Neural progenitor cell (in vitro differentiated cells): ENCODE measurements around the gene KRTAP12-2. TPM values are rescaled to one million over a fixed set of nuclear protein-coding genes. Genes with fewer than 3 reads are reported as not detected.
A peak's percentile ranks its signal among the peaks of the same experiment; 100 is the strongest.

Experiments used
- DNase-seq: peaks from one replicate; pipeline ENCODE4 v3.0.0-alpha.2; 2016; ENCODE audit warnings: low spot score
- H2AFZ ChIP-seq: fragments of 200-600 bp; sonication (generic); replicated peaks from 2 replicates; pipeline ENCODE4 v1.6.1; 2016; ENCODE audit warnings: antibody characterized with exemption
- H3F3A ChIP-seq: fragments of 200-600 bp; sonication (generic); 2 replicates; pipeline ENCODE4 v1.6.1; 2016; ENCODE audit warnings: antibody characterized with exemption, low read depth
- H3K27ac ChIP-seq: fragments of 200-600 bp; sonication (generic); 2 replicates; pipeline ENCODE4 v1.5.1; 2016; ENCODE audit warnings: mild to moderate bottlenecking
- H3K27me3 ChIP-seq: fragments of 200-600 bp; sonication (generic); 2 replicates; pipeline ENCODE4 v1.6.1; 2016; ENCODE audit warnings: mild to moderate bottlenecking, moderate library complexity
- H3K36me3 ChIP-seq: fragments of 200-600 bp; sonication (generic); 2 replicates; pipeline ENCODE4 v1.5.1; 2016
- H3K4me1 ChIP-seq: fragments of 200-600 bp; sonication (generic); 2 replicates; pipeline ENCODE4 v1.6.1; 2016; ENCODE audit warnings: mixed run types
- H3K4me2 ChIP-seq: fragments of 200-600 bp; sonication (generic); 2 replicates; pipeline ENCODE4 v1.6.1; 2016
- H3K4me3 ChIP-seq: fragments of 200-600 bp; sonication (generic); 2 replicates; pipeline ENCODE4 v1.5.1; 2016
- H3K79me2 ChIP-seq: fragments of 200-600 bp; sonication (generic); 2 replicates; pipeline ENCODE4 v1.6.1; 2016; ENCODE audit warnings: low read depth
- H3K9ac ChIP-seq: fragments of 200-600 bp; sonication (generic); 2 replicates; pipeline ENCODE4 v1.6.1; 2016
- H3K9me3 ChIP-seq: fragments of 200-600 bp; sonication (generic); 2 replicates; pipeline ENCODE4 v1.5.1; 2016; ENCODE audit warnings: low read depth
- H4K20me1 ChIP-seq: fragments of 200-600 bp; sonication (generic); 2 replicates; pipeline ENCODE4 v1.6.1; 2016; ENCODE audit warnings: low read depth
- H3K27ac Mint-ChIP-seq: 3 replicates; pipeline ENCODE4 v1.8.0; 2021; ENCODE audit warnings: mixed read lengths
- H3K27me3 Mint-ChIP-seq: 2 replicates; pipeline ENCODE4 v1.8.0; 2022; ENCODE audit warnings: low read depth, mild to moderate bottlenecking, inconsistent platforms, moderate library complexity, mixed read lengths; ENCODE audit not compliant: insufficient read depth
- H3K36me3 Mint-ChIP-seq: 3 replicates; pipeline ENCODE4 v1.8.0; 2021; ENCODE audit warnings: mixed read lengths
- H3K4me1 Mint-ChIP-seq: 3 replicates; pipeline ENCODE4 v1.8.0; 2021; ENCODE audit warnings: mixed read lengths
- H3K4me3 Mint-ChIP-seq: 3 replicates; pipeline ENCODE4 v1.8.0; 2021; ENCODE audit warnings: mild to moderate bottlenecking, moderate library complexity, mixed read lengths
- H3K9me3 Mint-ChIP-seq: 3 replicates; pipeline ENCODE4 v1.8.0; 2020; ENCODE audit warnings: mixed read lengths
- CTCF ChIP-seq: fragments of 200-600 bp; sonication (generic); IDR thresholded peaks from 2 replicates; pipeline ENCODE4 v1.5.1; 2017; ENCODE audit warnings: antibody characterized with exemption, mild to moderate bottlenecking
- EZH2 ChIP-seq: fragments of 200-600 bp; sonication (generic); IDR thresholded peaks from 2 replicates; pipeline ENCODE4 v1.6.1; 2017; ENCODE audit warnings: antibody characterized with exemption, mild to moderate bottlenecking, moderate library complexity
- EZH2phosphoT487 ChIP-seq: fragments of 200-600 bp; sonication (generic); IDR thresholded peaks from 2 replicates; pipeline ENCODE4 v1.6.1; 2017; ENCODE audit warnings: antibody characterized with exemption
- total RNA-seq: library from RNA; depleted of rRNA; stranded (reverse); fragments of >200 nt; gene quantifications from 2 replicates; pipeline ENCODE4 v1.2.3, GENCODE V29; 2015; ENCODE audit warnings: low replicate concordance

The KRTAP12-2 gene
- total RNA-seq, 1 donor from 2014 or later = not detected

DNA sequence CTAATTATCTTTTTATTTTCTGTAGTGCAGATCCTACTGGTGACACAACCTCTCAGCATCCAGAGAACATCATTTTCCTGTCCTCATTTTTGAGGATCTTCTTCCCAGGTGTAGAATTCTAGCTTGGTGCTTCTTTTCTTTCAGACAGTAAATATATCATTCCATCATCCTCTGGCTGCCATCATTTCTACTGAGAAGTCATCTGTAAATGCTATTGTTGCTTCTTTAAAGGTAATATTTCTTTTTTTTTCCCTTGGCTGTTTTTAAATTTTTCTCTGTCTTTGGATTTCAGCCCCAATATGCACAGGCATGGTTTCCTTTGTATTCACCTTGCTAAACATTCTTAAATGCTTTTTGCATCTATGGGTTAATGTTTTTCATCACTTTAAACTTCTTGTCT is 43.2 kb downstream of the KRTAP12-2 start:
- H3K36me3 Mint-ChIP-seq = no peaks in the 10 kb centered on the region
- DNase-seq = no peak
- no peaks in the 10 kb centered on the region for H3K36me3 ChIP-seq
- TF ChIP-seq EZH2 = no peak
- no peak for TF ChIP-seq CTCF
- no peak for TF ChIP-seq EZH2phosphoT487
- H3K4me2 ChIP-seq = no peak overlapping the region
- no peak overlapping the region for H2AFZ ChIP-seq
- H3K27ac ChIP-seq = no peak overlapping the region
- no peak overlapping the region for H3K4me3 Mint-ChIP-seq
- H3K9ac ChIP-seq = no peak overlapping the region
- peaks cover 46% of the 10 kb centered on the region for H3K9me3 Mint-ChIP-seq
- no peaks in the 10 kb centered on the region for H4K20me1 ChIP-seq
- no peaks in the 10 kb centered on the region for H3K79me2 ChIP-seq
- H3K27me3 Mint-ChIP-seq = peaks cover 3% of the 10 kb centered on the region
- no peaks in the 10 kb centered on the region for H3K4me1 Mint-ChIP-seq
- peaks cover 13% of the 10 kb centered on the region for H3K9me3 ChIP-seq
- H3K4me3 ChIP-seq = no peak overlapping the region
- no peaks in the 10 kb centered on the region for H3K27me3 ChIP-seq
- no peaks in the 10 kb centered on the region for H3K4me1 ChIP-seq
- H3K27ac Mint-ChIP-seq = no peak overlapping the region
- H3F3A ChIP-seq = no peaks in the 10 kb centered on the region

- Mint-ChIP-seq H3K27me3 (peaks cover 2% of the 10 kb centered on the region), H3K4me3 (no peak overlapping the region), H3K9me3 (peaks cover 49% of the 10 kb centered on the region), H3K36me3 (no peaks in the 10 kb centered on the region), H3K4me1 (no peaks in the 10 kb centered on the region), H3K27ac (no peak overlapping the region)
- TF ChIP-seq EZH2 (no peak), EZH2phosphoT487 (no peak), CTCF (no peak)
- Histone ChIP-seq H3K4me2 (no peak overlapping the region), H3K4me1 (peaks cover 5% of the 10 kb centered on the region), H3K27me3 (no peaks in the 10 kb centered on the region), H3K4me3 (no peak overlapping the region), H4K20me1 (no peaks in the 10 kb centered on the region), H3F3A (no peaks in the 10 kb centered on the region), H3K27ac (no peak overlapping the region), H3K9ac (no peak overlapping the region), H3K9me3 (peaks cover 13% of the 10 kb centered on the region), H3K79me2 (no peaks in the 10 kb centered on the region), H2AFZ (no peak overlapping the region), H3K36me3 (no peaks in the 10 kb centered on the region)
- DNase-seq = no peak
These were observed 46.8 kb downstream of the KRTAP12-2 start for GRCh38 chr21:44619886-44620285.

DNA sequence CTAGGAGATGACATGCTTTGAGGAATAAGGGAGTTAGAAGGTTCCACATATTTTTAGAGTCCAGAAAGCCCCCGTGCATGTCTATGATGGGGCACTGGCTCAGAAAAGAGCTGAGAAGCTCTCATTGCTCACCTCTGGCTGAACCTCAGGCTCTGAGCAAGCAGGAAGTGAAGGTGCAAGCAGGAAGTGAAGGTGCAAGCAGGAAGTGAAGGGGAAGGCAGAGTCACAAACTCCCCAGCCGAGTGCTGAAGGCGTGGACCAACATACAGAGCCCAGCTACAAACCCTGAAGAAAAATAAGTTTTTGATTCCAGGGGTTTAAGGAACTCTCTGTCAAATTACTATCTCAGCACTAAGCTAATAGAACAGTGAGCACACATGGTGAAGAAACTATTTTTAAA is 47.8 kb downstream of the KRTAP12-2 start:
- no peak overlapping the region for H2AFZ ChIP-seq
- H3K9me3 ChIP-seq = peaks cover 10% of the 10 kb centered on the region
- no peaks in the 10 kb centered on the region for H3K27me3 ChIP-seq
- H3K4me3 ChIP-seq = no peak overlapping the region
- DNase-seq = no peak
- no peak overlapping the region for H3K27ac ChIP-seq
- H3K4me3 Mint-ChIP-seq = no peak overlapping the region
- no peaks in the 10 kb centered on the region for H3K36me3 Mint-ChIP-seq
- H3K27ac Mint-ChIP-seq = no peak overlapping the region
- H3K9me3 Mint-ChIP-seq = peaks cover 42% of the 10 kb centered on the region
- peaks cover 2% of the 10 kb centered on the region for H3K27me3 Mint-ChIP-seq
- H4K20me1 ChIP-seq = no peaks in the 10 kb centered on the region
- TF ChIP-seq CTCF (no peak), EZH2 (no peak), EZH2phosphoT487 (no peak)
- H3K9ac ChIP-seq = no peak overlapping the region
- H3K36me3 ChIP-seq = no peaks in the 10 kb centered on the region
- H3K4me2 ChIP-seq = no peak overlapping the region
- H3K4me1 Mint-ChIP-seq = no peaks in the 10 kb centered on the region
- no peaks in the 10 kb centered on the region for H3F3A ChIP-seq
- no peaks in the 10 kb centered on the region for H3K79me2 ChIP-seq
- H3K4me1 ChIP-seq = peaks cover 5% of the 10 kb centered on the region

DNA sequence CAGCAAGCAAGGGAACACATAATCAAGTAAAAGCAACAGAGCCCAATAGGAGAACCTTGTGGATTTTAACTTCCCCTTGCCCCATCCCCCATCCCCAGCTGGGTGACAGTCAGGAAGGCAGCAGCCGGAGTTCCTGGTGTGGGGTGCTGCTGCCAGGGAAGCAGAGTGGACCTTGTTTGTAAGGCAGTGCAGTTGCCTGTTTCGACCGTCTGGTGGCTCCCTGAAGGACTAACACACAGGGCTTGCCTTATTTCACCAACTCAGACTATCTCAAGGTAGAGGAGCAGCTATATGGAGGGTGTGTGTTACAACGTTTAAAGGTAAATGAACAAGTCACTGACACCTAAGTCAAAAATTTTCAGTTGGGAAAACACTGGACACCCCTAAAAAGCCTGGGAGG is 48.2 kb downstream of the KRTAP12-2 start:
- peaks cover 38% of the 10 kb centered on the region for H3K9me3 Mint-ChIP-seq
- H3F3A ChIP-seq = no peaks in the 10 kb centered on the region
- no peaks in the 10 kb centered on the region for H3K36me3 Mint-ChIP-seq
- DNase-seq = no peak
- no peaks in the 10 kb centered on the region for H4K20me1 ChIP-seq
- H3K79me2 ChIP-seq = no peaks in the 10 kb centered on the region
- no peak overlapping the region for H3K4me3 ChIP-seq
- peaks cover 2% of the 10 kb centered on the region for H3K27me3 Mint-ChIP-seq
- no peaks in the 10 kb centered on the region for H3K27me3 ChIP-seq
- H3K36me3 ChIP-seq = no peaks in the 10 kb centered on the region
- H3K4me1 ChIP-seq = peaks cover 5% of the 10 kb centered on the region
- peak; percentile 30 for TF ChIP-seq CTCF
- TF ChIP-seq EZH2phosphoT487 = no peak
- H3K27ac Mint-ChIP-seq = no peak overlapping the region
- H3K4me3 Mint-ChIP-seq = no peak overlapping the region
- H2AFZ ChIP-seq = no peak overlapping the region
- H3K9me3 ChIP-seq = peaks cover 6% of the 10 kb centered on the region
- H3K4me1 Mint-ChIP-seq = no peaks in the 10 kb centered on the region
- no peak overlapping the region for H3K27ac ChIP-seq
- no peak overlapping the region for H3K9ac ChIP-seq
- no peak overlapping the region for H3K4me2 ChIP-seq
